Activated naive CD8-positive, alpha-beta T cell treated with anti-CD3 and anti-CD28 coated beads, Interleukin-2, amount 10 ng/mL, durations not matched to agents 7 days and 5 days (primary cell): ENCODE measurements around the gene NFS1. TPM values are rescaled to one million over a fixed set of nuclear protein-coding genes. Genes with fewer than 3 reads are reported as not detected.
"Not testable (repeated sequence)": the region's sequence is repeated elsewhere in the genome, so short reads cannot be mapped to it uniquely, and the experiment has no call there.

ENCODE experiments used
- ATAC-seq: fragments of 150-1000 bp; cut with Tn5 transposase; one replicate; pipeline ENCODE4 v1.10.0; 2021; ENCODE audit warnings: low read depth, moderate library complexity
- POLR2A ChIA-PET: fragments of 350-600 bp; sonication (Branson Sonifier 250); formaldehyde crosslinking; loops from one replicate; lab custom pipeline; 2021; ENCODE audit warnings: antibody characterized with exemption; lab: Charles Lee
- DNase-seq: peaks from one replicate; pipeline ENCODE4 v3.0.0; 2021
- H3K27ac Mint-ChIP-seq: one replicate; pipeline ENCODE4 v1.8.0; 2022; ENCODE audit warnings: mild to moderate bottlenecking, mixed read lengths
- H3K27me3 Mint-ChIP-seq: one replicate; pipeline ENCODE4 v1.8.0; 2022; ENCODE audit warnings: mild to moderate bottlenecking, moderate library complexity, mixed read lengths
- H3K36me3 Mint-ChIP-seq: one replicate; pipeline ENCODE4 v1.8.0; 2021; ENCODE audit warnings: mild to moderate bottlenecking, mixed read lengths
- H3K4me1 Mint-ChIP-seq: one replicate; pipeline ENCODE4 v1.8.0; 2021; ENCODE audit warnings: mixed read lengths
- H3K4me3 Mint-ChIP-seq: one replicate; pipeline ENCODE4 v1.8.0; 2022; ENCODE audit warnings: mild to moderate bottlenecking, moderate library complexity, mixed read lengths
- H3K9me3 Mint-ChIP-seq: one replicate; pipeline ENCODE4 v1.8.0; 2021; ENCODE audit warnings: mixed read lengths
- total RNA-seq, 2 experiments: library from RNA; stranded (reverse); gene quantifications; one replicate each; pipeline ENCODE4 v1.2.3, GENCODE V29; 2021

NFS1 gene
- total RNA-seq, 2 experiments from 2014 or later, result 33.1 to 33.8 TPM

DNA sequence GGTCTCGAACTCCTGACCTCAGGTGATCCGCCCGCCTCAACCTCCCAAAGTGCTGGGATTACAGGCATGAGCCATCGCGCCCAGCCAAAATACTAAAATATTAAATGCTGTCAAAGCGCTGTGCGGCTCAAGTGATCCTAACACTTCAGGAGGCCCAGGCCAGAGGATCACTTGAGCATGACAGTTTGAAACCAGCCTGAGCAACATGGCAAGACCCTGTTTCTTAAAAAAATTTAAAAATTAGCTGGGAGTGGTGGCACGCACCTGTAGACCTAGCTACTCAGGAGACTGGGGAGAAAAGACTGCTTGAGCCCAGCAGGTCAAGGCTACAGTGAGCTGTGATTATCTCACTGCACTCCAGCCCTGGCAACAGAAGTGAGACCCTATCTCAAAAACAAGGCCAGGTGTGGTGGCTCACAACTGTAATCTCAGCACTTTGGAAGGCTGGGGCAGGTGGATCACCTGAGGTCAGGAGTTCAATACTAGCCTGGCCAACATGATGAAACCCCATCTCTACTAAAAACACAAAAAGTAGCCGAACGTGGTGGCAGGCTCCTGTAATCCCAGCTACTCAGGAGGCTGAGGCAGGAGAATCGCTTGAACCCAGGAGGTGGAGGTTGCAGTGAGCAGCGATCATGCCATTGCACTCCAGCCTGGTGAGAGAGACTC is 24.6 kb upstream of the NFS1 start:
- H3K36me3 Mint-ChIP-seq, result peaks cover 37% of the 10 kb centered on the region
- peaks cover 19% of the 10 kb centered on the region for H3K4me1 Mint-ChIP-seq
- DNase-seq, ATAC-seq, H3K27ac Mint-ChIP-seq, H3K27me3 Mint-ChIP-seq, H3K4me3 Mint-ChIP-seq, H3K9me3 Mint-ChIP-seq: not testable (repeated sequence)
- POLR2A ChIA-PET, result interaction anchor here (0.7 to 1.4 kb wide), 3 partner anchors 16 to 48 kb away, joined by 3 read pairs; partner anchors contain the start of genes PHF20 and RBM39

DNA sequence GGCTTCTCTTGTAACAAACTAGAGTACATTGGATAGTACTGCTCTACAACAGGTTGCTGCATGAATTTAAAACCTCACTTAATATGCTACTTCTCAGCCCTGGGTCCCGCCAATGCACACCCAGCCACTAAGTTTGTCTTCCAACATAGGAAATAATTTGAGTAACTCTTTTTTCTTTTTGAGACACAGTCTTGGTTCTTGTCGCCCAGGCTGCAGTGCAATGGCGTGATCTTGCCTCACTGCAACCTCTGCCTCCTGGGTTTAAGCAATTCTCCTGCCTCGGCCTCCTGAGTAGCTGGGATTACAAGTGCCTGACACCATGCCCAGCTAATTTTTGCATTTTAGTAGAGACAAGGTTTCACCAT is 24.1 kb upstream of the NFS1 start:
- POLR2A ChIA-PET, result interaction anchor here (1.3 to 1.4 kb wide), 2 partner anchors 16 to 19 kb away, joined by 3 read pairs; partner anchors contain the start of gene RBM39
- peaks cover 38% of the 10 kb centered on the region for H3K36me3 Mint-ChIP-seq
- H3K4me3 Mint-ChIP-seq, ATAC-seq, DNase-seq, H3K27me3 Mint-ChIP-seq, H3K9me3 Mint-ChIP-seq: not testable (repeated sequence)
- peaks cover 19% of the 10 kb centered on the region for H3K4me1 Mint-ChIP-seq
- peak overlapping the region; percentile 12 for H3K27ac Mint-ChIP-seq

DNA sequence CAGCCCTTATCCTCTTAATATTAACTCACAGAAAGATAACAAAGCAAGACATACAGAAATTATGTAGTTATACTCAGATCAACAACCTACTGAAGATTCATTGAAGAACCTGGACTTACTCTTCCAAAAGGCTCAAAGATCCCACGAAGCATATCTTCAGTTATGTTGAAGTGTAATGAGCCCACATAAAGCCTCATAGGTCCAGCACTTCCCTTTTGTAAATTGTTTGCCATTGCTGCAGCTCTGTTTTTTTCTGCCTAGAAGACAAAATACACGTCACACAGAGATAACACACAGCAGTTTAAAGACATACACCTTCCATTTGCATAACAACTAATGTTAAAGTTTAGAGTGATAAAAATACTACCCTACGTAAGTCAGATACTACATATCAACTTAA is 22.5 kb upstream of the NFS1 start:
- Mint-ChIP-seq H3K36me3 (peaks cover 46% of the 10 kb centered on the region), H3K4me3 (no peak overlapping the region), H3K4me1 (peaks cover 25% of the 10 kb centered on the region), H3K27ac (no peak overlapping the region), H3K9me3 (no peaks in the 10 kb centered on the region), H3K27me3 (no peaks in the 10 kb centered on the region)
- POLR2A ChIA-PET, result no interaction called here
- ATAC-seq (no peak), DNase-seq (no peak)

DNA sequence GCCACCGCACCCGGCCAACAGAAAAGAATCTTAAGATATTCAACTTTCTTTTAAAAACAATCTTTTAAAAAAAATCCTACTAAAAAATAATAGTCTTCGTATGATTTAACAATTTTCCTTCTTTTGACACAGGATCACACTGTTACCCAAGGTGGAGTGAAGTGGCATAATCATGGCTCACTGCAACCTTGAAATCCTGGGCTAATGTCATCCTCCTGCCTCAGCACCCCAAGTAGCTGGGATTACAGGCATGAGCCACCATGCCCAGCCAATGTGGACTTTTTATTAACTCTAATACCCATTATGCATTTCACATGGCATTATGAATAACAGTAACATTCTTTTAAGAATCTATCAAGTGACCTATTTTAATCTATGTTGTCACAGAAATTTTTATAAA is 22.1 kb upstream of the NFS1 start:
- Mint-ChIP-seq H3K9me3 (no peaks in the 10 kb centered on the region), H3K4me3 (no peak overlapping the region), H3K4me1 (peaks cover 25% of the 10 kb centered on the region), H3K27ac (no peak overlapping the region), H3K27me3 (no peaks in the 10 kb centered on the region), H3K36me3 (peaks cover 46% of the 10 kb centered on the region)
- POLR2A ChIA-PET, result no interaction called here
- ATAC-seq, result no peak
- no peak for DNase-seq

DNA sequence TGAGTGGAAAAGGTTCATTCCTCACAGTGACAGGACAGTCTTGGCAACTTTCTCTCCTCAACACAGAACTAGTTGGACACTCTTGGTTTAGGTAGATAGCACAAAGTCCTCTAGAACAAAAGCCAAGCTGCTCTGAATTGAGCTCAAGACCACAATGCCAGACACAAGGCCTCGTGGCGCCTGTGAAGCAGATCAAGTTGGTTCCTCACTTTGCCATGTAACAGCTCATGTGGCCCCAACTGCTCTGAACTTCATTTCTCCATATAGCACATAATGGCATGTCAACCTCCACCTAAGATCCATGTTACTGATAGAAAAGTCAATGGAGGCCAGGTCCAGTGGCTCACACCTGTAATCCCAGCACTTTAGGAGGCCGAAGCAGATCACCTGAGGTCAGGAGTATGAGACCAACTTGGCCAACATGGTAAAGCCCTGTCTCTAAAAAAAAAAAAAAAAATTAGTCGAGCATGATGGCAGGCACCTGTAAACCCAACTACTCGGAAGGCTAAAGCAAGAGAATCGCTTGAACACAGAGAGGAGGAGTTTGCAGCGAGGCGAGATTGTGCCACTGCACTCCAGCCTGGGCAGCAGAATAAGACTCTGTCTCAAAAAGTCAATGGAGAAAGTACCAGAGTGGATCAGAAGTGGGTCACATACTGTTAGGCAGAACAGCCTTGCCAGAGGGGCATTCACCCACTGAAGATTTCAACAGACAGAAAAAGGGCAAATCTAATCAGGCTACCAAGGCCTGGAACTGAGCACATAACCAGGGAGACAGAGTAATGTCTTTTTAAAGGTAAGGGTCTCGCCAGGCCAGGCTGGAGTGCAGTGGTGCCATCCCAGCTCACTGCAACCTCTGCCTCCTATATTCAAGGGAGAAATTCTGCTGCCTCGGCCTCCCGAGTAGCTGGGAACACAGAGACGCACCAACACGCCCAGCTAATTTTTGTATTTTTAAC is 21.3 kb upstream of the NFS1 start:
- H3K27ac Mint-ChIP-seq, result no peak overlapping the region
- no peak overlapping the region for H3K4me3 Mint-ChIP-seq
- POLR2A ChIA-PET, result interaction anchor here (0.9 to 1.7 kb wide), 2 partner anchors 14 to 18 kb away, joined by 3 to 4 read pairs; no protein-coding TSS in a partner anchor
- DNase-seq (no peak), ATAC-seq (no peak)
- peaks cover 26% of the 10 kb centered on the region for H3K4me1 Mint-ChIP-seq
- no peaks in the 10 kb centered on the region for H3K27me3 Mint-ChIP-seq
- no peaks in the 10 kb centered on the region for H3K9me3 Mint-ChIP-seq
- peaks cover 50% of the 10 kb centered on the region for H3K36me3 Mint-ChIP-seq

DNA sequence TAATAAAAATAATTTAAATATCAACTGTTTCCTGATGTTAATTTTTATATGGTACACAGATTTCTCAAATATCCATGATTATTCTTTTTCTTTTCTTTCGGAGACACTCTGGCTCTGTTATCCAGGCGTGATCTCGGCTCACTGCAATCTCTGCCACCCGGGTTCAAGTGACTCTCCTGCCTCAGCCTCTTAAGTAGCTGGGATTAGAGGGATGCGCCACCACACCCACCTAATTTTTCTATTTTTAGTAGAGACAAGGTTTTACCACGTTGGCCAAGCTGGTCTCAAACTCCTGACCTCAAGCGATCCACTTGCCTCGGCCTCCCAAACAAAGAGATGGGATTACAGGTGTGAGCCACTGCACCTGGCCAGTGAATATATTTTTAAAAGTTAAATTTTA is 20.6 kb upstream of the NFS1 start:
- no peak overlapping the region for H3K4me3 Mint-ChIP-seq
- H3K9me3 Mint-ChIP-seq, result no peaks in the 10 kb centered on the region
- POLR2A ChIA-PET, result interaction anchor here (0.9 to 1.7 kb wide), 2 partner anchors 15 to 18 kb away, joined by 3 to 4 read pairs; no protein-coding TSS in a partner anchor
- DNase-seq (no peak), ATAC-seq (no peak)
- peaks cover 47% of the 10 kb centered on the region for H3K36me3 Mint-ChIP-seq
- H3K27me3 Mint-ChIP-seq, result no peaks in the 10 kb centered on the region
- H3K27ac Mint-ChIP-seq, result no peak overlapping the region
- peaks cover 24% of the 10 kb centered on the region for H3K4me1 Mint-ChIP-seq

DNA sequence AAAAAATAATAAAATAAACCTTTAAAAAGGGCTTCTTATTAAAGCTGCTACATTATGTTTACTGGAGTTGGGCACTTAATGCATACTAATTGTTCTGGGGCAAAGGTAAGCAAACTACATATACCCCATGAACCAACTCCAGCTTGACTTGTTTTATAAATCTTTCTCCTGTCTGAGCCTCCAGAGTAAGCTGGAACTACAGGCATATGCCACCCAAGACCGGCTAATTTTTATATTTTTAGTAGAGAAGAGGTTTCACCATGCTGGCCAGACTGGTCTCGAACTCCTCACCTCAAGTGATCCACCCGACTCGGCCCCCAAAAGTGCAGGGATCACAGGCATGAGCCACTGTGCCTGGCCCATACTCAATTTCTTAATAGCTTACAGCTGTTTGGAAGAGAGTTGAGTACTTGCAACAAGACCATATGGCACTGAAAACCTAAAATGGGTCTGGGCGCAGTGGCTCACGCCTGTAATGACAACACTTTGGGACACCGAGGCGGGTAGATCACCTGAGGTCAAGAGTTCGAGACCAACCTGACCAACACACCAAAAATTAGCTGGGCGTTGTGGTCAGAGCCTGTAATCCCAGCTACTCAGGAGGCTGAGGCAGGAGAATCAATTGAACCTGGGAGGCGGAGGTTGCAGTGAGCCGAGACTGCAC is 20.0 kb upstream of the NFS1 start:
- ATAC-seq (no peak), DNase-seq (no peak)
- Mint-ChIP-seq H3K4me1 (peaks cover 24% of the 10 kb centered on the region), H3K9me3 (no peaks in the 10 kb centered on the region), H3K36me3 (peaks cover 45% of the 10 kb centered on the region), H3K27me3 (no peaks in the 10 kb centered on the region), H3K27ac (no peak overlapping the region), H3K4me3 (no peak overlapping the region)
- POLR2A ChIA-PET, result interaction anchor here (0.9 to 1.7 kb wide), 5 partner anchors 11 to 23 kb away, joined by 3 to 4 read pairs (median 4); partner anchors contain the start of genes NFS1, RBM39 and ROMO1

DNA sequence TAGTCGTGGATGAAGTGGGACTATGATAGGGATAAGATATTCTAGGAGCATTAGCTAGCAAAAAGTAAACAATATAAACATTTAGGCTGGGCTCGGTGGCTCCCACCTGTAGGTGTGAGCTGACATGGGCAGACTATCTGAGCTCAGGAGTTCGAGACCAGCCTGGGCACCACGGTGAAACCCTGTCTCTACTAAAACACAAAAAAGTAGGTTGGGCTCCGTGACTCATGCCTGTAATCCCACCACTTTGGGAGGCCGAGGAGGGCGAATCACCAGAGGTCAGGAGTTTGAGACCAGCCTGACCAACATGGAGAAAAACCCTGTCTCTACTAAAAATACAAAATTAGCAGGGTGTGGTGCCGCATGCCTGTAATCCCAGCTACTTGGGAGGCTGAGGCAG is 19.2 kb upstream of the NFS1 start:
- DNase-seq, H3K27ac Mint-ChIP-seq, H3K9me3 Mint-ChIP-seq, H3K4me3 Mint-ChIP-seq, ATAC-seq, H3K27me3 Mint-ChIP-seq: not testable (repeated sequence)
- Mint-ChIP-seq H3K36me3 (peaks cover 48% of the 10 kb centered on the region), H3K4me1 (peaks cover 28% of the 10 kb centered on the region)
- POLR2A ChIA-PET, result interaction anchor here (0.7 to 1.7 kb wide), 4 partner anchors 12 to 24 kb away, joined by 3 to 4 read pairs (median 4); partner anchors contain the start of gene RBM39

DNA sequence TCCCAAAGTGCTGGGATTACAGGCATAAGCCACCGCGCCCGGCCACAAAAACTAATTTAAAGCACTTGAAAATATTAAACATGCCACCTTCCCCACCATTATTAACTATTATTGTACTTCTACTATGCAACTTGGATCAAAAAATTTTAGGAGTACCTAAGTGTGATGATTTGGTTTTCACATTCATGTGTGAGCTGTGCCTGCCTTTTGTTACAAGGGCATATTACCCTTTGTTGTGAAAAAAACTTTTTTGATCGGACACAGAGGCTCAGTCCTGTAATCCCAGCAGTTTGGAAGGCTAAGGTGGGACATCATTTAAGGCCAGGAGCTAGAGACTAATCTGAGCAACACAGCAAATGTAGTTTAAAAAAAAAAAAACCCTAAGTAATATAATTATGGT is 17.2 kb upstream of the NFS1 start:
- Mint-ChIP-seq H3K4me3 (no peak overlapping the region), H3K9me3 (no peaks in the 10 kb centered on the region), H3K4me1 (peaks cover 33% of the 10 kb centered on the region), H3K27me3 (no peaks in the 10 kb centered on the region), H3K27ac (no peak overlapping the region), H3K36me3 (peaks cover 51% of the 10 kb centered on the region)
- DNase-seq (no peak), ATAC-seq (no peak)
- POLR2A ChIA-PET, result interaction anchor here (1.2 to 1.7 kb wide), 2 partner anchors 26 to 237 kb away, joined by 3 to 4 read pairs; partner anchors contain the start of gene RBM39

DNA sequence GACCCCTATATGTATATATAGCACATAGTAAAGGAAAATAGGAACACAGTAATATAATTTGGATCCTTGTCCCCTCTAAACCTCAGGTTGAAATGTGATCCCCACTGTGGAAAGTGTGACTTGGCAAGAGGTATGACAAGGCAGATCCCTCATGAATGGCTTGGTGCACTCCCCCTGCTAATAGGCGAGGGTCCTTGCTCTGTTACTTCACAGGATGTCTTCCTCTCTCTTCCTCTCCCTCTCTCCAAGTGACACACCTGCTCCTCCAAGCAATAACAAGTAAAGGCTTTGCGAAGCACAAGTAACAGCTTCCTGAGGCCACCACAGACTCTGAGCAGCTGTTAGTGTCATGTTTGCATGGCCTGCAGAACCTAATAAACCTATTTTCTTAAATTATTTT is 16.5 kb upstream of the NFS1 start:
- H3K27ac Mint-ChIP-seq, result no peak overlapping the region
- no peak overlapping the region for H3K4me3 Mint-ChIP-seq
- H3K9me3 Mint-ChIP-seq, result no peaks in the 10 kb centered on the region
- POLR2A ChIA-PET, result interaction anchor here (1.1 to 2.0 kb wide), 3 partner anchors 15 to 67 kb away, joined by 4 to 5 read pairs (median 4); partner anchors contain the start of gene RBM39
- ATAC-seq (no peak), DNase-seq (no peak)
- no peaks in the 10 kb centered on the region for H3K27me3 Mint-ChIP-seq
- H3K4me1 Mint-ChIP-seq, result peaks cover 40% of the 10 kb centered on the region
- peaks cover 51% of the 10 kb centered on the region for H3K36me3 Mint-ChIP-seq

DNA sequence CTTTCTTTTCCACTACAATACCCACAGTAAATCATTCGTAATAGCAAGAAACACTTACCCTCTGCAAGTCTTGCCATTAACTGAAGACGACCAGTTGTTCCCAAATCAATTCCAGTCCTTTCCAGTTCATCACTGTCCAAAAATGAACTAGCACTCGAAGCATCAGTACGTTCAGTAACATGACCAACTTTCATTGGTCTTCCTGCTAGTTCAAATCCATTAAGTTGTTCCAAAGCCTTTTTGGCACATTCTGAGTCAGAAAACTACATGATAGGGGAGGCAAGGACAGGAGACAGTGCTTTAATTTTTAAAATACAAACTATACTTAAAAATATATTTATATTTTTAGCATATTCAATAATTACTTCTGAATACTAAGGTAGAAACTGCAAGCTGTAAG is 15.0 kb upstream of the NFS1 start:
- no peaks in the 10 kb centered on the region for H3K9me3 Mint-ChIP-seq
- H3K27ac Mint-ChIP-seq, result no peak overlapping the region
- no peak overlapping the region for H3K4me3 Mint-ChIP-seq
- POLR2A ChIA-PET, result interaction anchor here (2.0 kb wide), 1 partner anchor 17 kb away, joined by 5 read pairs; no protein-coding TSS in a partner anchor
- peaks cover 41% of the 10 kb centered on the region for H3K4me1 Mint-ChIP-seq
- H3K27me3 Mint-ChIP-seq, result no peaks in the 10 kb centered on the region
- H3K36me3 Mint-ChIP-seq, result peaks cover 46% of the 10 kb centered on the region
- DNase-seq (no peak), ATAC-seq (no peak)

DNA sequence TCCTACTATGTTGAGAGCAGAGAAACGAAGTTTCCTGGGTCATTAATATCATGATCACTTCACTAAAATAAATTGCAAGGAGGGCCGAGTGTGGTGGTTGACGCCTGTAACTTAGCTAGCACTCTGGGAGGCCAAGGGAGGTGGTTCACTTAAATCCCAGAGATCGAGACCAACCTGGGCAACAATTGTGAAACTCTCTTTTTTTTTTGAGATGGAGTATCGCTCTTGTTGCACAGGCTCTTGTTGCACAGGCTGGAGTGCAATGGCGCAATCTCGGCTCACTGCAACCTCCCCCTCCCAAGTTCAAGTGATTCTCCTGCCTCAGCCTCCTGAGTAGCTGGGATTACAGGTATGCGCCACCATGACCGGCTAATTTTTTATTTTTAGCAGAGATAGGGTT is 14.0 kb upstream of the NFS1 start:
- not testable (repeated sequence) for ATAC-seq

More for the DNA sequence above, 14.0 kb upstream of the NFS1 start:
- POLR2A ChIA-PET, result interaction anchor here (0.8 to 2.8 kb wide), 2 partner anchors 13 to 29 kb away, joined by 10 to 14 read pairs; partner anchors contain the start of gene RBM39
- H3K27ac Mint-ChIP-seq, result peak overlapping the region; percentile 52
- H3K4me1 Mint-ChIP-seq, result peaks cover 42% of the 10 kb centered on the region
- H3K27me3 Mint-ChIP-seq, H3K9me3 Mint-ChIP-seq, DNase-seq: not testable (repeated sequence)
- peak overlapping the region; percentile 37 for H3K4me3 Mint-ChIP-seq
- peaks cover 45% of the 10 kb centered on the region for H3K36me3 Mint-ChIP-seq
